Measurements from ENCODE around the gene CRIP2.

DNA sequence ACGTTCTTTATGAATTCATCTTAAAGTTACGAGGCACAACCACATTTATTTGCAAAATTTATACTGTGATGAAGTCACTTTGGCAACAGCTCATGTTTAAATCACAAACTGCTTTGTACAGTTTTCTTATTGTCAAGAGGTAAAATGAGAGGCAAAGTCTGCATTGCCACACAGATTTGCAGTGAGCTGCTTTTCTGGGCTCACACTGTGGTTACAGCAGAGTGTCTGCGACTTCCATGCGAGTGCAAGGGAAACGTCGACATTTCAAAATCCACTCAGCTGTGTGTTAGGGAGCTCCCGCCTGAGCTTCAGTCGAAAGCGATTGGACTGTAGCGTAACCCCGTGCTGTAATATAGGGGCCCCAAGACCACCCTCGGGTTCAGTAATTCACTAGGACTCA is 42.0 kb upstream of the CRIP2 start:
- TF ChIP-seq EZH2 (IDR thresholded peaks at IDR 0.05; ENCODE audit: borderline replicate concordance, low read depth, low read length, poor library complexity, severe bottlenecking): no peak
- TF ChIP-seq, protein P1, sequence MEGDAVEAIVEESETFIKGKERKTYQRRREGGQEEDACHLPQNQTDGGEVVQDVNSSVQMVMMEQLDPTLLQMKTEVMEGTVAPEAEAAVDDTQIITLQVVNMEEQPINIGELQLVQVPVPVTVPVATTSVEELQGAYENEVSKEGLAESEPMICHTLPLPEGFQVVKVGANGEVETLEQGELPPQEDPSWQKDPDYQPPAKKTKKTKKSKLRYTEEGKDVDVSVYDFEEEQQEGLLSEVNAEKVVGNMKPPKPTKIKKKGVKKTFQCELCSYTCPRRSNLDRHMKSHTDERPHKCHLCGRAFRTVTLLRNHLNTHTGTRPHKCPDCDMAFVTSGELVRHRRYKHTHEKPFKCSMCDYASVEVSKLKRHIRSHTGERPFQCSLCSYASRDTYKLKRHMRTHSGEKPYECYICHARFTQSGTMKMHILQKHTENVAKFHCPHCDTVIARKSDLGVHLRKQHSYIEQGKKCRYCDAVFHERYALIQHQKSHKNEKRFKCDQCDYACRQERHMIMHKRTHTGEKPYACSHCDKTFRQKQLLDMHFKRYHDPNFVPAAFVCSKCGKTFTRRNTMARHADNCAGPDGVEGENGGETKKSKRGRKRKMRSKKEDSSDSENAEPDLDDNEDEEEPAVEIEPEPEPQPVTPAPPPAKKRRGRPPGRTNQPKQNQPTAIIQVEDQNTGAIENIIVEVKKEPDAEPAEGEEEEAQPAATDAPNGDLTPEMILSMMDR (conservative IDR thresholded peaks at IDR 0.05; ENCODE audit: low read depth, low read length): no peak

Data from A673 (cell line).